HepG2 (cell line): ENCODE data around the gene HES1. TPM values are rescaled to one million over a fixed set of nuclear protein-coding genes. Genes with fewer than 3 reads are reported as not detected.

Experiments used
- ARNT ChIP-seq: fragments of 450-650 bp; IDR thresholded peaks from 2 replicates; pipeline ENCODE4 v1.6.1; 2017
- CEBPG ChIP-seq: IDR thresholded peaks from 2 replicates; pipeline ENCODE4 v1.6.1; 2016
- FOXC1 ChIP-seq: sonication (generic); formaldehyde crosslinking; IDR thresholded peaks from 2 replicates; pipeline ENCODE4 v1.8.0; 2022; ENCODE audit warnings: mild to moderate bottlenecking, missing genetic modification reagents, borderline replicate concordance
- KDM6A ChIP-seq: IDR thresholded peaks from 2 replicates; pipeline ENCODE4 v1.6.1; 2016; ENCODE audit warnings: low read depth
- NFATC3 ChIP-seq: sonication (generic); formaldehyde crosslinking; IDR thresholded peaks from 2 replicates; pipeline ENCODE4 v1.5.1; 2020; ENCODE audit warnings: mild to moderate bottlenecking, missing genetic modification reagents
- POLR2AphosphoS2 ChIP-seq: IDR thresholded peaks from 2 replicates; pipeline ENCODE4 v1.6.1; 2011; ENCODE audit warnings: low read depth, low read length, improper control_type of control experiment
- RAD21 ChIP-seq: fragments of 450-650 bp; formaldehyde crosslinking; IDR thresholded peaks from 2 replicates; pipeline ENCODE4 v1.5.0; 2020; ENCODE audit warnings: mild to moderate bottlenecking
- SMAD3 ChIP-seq: sonication (generic); formaldehyde crosslinking; IDR thresholded peaks from 2 replicates; pipeline ENCODE4 v1.4.0; 2020; ENCODE audit warnings: missing genetic modification reagents
- ZFP90 ChIP-seq: sonication (generic); formaldehyde crosslinking; IDR thresholded peaks from 2 replicates; pipeline ENCODE4 v1.8.0; 2022; ENCODE audit warnings: missing genetic modification reagents, mild to moderate bottlenecking, inconsistent platforms, borderline replicate concordance
- ZNF543 ChIP-seq: sonication (generic); formaldehyde crosslinking; IDR thresholded peaks from 2 replicates; pipeline ENCODE4 v1.4.0; 2020; ENCODE audit warnings: mild to moderate bottlenecking, missing genetic modification reagents
- ZNF550 ChIP-seq: sonication (generic); formaldehyde crosslinking; IDR thresholded peaks from 2 replicates; pipeline ENCODE4 v1.4.0; 2020; ENCODE audit warnings: mild to moderate bottlenecking, missing genetic modification reagents, borderline replicate concordance
- ZNF572 ChIP-seq: sonication (generic); formaldehyde crosslinking; IDR thresholded peaks from 2 replicates; pipeline ENCODE4 v1.5.1; 2020; ENCODE audit warnings: mild to moderate bottlenecking, missing genetic modification reagents
- ZNF607 ChIP-seq: sonication (generic); formaldehyde crosslinking; IDR thresholded peaks from 2 replicates; pipeline ENCODE4 v1.5.1; 2020; ENCODE audit warnings: missing genetic modification reagents, mild to moderate bottlenecking, borderline replicate concordance
- polyA plus RNA-seq, 8 experiments: library from polyadenylated mRNA; depleted of rRNA in 3 of 8; stranded (reverse) in 7 of 8; unstranded in 1 of 8; fragments of >200 nt; fragmentation: Illumina TruSeq in 4 of 8; extraction: Trizol in 4 of 8; gene quantifications; 2 replicates each; pipeline versions ENCODE4 v1.2.1 to v1.2.3, GENCODE V29; 2011 to 2016; ENCODE audit warnings: low read depth in 4 of 8, missing spikeins in 1 of 8, mixed read lengths in 1 of 8; ENCODE audit not compliant: insufficient read depth in 1 of 8
- total RNA-seq, 5 experiments: library from RNA; depleted of rRNA; stranded (reverse); fragments of >200 nt; fragmentation: Illumina TruSeq; extraction: Trizol; gene quantifications; 2 replicates each; pipeline ENCODE4 v1.2.3, GENCODE V29; 2016; ENCODE audit warnings: low read depth in 1 of 5
- TF ChIP-seq, protein P1 (sequence below): sonication (generic); formaldehyde crosslinking; IDR thresholded peaks from 2 replicates; pipeline ENCODE4 v1.4.0; 2020; ENCODE audit warnings: missing genetic modification reagents
- TF ChIP-seq, protein P2 (sequence below): sonication (generic); formaldehyde crosslinking; IDR thresholded peaks from 2 replicates; pipeline ENCODE4 v1.8.0; 2022; ENCODE audit warnings: missing genetic modification reagents, mild to moderate bottlenecking, borderline replicate concordance
- TF ChIP-seq, protein P3 (sequence below): IDR thresholded peaks from 2 replicates; pipeline ENCODE4 v1.6.1; 2018; ENCODE audit warnings: missing genetic modification reagents, mild to moderate bottlenecking, missing compliant biosample characterization
- TF ChIP-seq, protein P4 (sequence below): sonication (generic); formaldehyde crosslinking; conservative IDR thresholded peaks from 2 replicates; pipeline ENCODE4 v1.8.0; 2022; ENCODE audit warnings: missing genetic modification reagents
- TF ChIP-seq, protein P5 (sequence below): sonication (generic); formaldehyde crosslinking; IDR thresholded peaks from 2 replicates; pipeline ENCODE4 v1.4.0; 2020; ENCODE audit warnings: missing genetic modification reagents

The HES1 gene
- total and polyA plus RNA-seq, 2 of the 13 experiments (the other 11 are each of a cell fraction or from before 2014, with no cell fraction given) = 15.4 to 19.8 TPM

DNA sequence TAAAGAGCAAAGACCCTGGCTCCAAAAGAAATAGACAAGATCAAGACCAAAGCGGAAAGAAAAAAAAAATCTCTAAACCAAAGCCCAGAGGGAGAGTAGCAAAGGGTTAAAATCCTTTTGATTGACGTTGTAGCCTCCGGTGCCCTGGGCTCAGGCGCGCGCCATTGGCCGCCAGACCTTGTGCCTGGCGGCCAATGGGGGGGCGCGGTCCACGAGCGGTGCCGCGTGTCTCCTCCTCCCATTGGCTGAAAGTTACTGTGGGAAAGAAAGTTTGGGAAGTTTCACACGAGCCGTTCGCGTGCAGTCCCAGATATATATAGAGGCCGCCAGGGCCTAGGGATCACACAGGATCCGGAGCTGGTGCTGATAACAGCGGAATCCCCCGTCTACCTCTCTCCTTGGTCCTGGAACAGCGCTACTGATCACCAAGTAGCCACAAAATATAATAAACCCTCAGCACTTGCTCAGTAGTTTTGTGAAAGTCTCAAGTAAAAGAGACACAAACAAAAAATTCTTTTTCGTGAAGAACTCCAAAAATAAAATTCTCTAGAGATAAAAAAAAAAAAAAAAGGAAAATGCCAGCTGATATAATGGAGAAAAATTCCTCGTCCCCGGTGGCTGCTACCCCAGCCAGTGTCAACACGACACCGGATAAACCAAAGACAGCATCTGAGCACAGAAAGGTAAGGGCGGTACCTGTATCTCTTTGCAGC, at the start of gene HES1 (continued):
- TF ChIP-seq POLR2AphosphoS2 (no peak), SMAD3 (peak; percentile 67; the same call in 1 of the 2 replicates), RAD21 (no peak), ZNF550 (CRISPR knock-in tag) (no peak), ZNF572 (no peak), FOXC1 (CRISPR knock-in tag) (0 out of 2 replicates have a peak, but pooled peaks have one; percentile 28), ZNF543 (CRISPR knock-in tag) (0 out of 2 replicates have a peak, but pooled peaks have one; percentile 40), CEBPG (CRISPR knock-in tag) (no peak; the same call in 1 of the 2 replicates), NFATC3 (CRISPR knock-in tag) (no peak), ZFP90 (peak; percentile 59), ZNF607 (CRISPR knock-in tag) (peak; percentile 74; the same call in 1 of the 2 replicates), KDM6A (no peak), ARNT (no peak)
- TF ChIP-seq, protein P1, sequence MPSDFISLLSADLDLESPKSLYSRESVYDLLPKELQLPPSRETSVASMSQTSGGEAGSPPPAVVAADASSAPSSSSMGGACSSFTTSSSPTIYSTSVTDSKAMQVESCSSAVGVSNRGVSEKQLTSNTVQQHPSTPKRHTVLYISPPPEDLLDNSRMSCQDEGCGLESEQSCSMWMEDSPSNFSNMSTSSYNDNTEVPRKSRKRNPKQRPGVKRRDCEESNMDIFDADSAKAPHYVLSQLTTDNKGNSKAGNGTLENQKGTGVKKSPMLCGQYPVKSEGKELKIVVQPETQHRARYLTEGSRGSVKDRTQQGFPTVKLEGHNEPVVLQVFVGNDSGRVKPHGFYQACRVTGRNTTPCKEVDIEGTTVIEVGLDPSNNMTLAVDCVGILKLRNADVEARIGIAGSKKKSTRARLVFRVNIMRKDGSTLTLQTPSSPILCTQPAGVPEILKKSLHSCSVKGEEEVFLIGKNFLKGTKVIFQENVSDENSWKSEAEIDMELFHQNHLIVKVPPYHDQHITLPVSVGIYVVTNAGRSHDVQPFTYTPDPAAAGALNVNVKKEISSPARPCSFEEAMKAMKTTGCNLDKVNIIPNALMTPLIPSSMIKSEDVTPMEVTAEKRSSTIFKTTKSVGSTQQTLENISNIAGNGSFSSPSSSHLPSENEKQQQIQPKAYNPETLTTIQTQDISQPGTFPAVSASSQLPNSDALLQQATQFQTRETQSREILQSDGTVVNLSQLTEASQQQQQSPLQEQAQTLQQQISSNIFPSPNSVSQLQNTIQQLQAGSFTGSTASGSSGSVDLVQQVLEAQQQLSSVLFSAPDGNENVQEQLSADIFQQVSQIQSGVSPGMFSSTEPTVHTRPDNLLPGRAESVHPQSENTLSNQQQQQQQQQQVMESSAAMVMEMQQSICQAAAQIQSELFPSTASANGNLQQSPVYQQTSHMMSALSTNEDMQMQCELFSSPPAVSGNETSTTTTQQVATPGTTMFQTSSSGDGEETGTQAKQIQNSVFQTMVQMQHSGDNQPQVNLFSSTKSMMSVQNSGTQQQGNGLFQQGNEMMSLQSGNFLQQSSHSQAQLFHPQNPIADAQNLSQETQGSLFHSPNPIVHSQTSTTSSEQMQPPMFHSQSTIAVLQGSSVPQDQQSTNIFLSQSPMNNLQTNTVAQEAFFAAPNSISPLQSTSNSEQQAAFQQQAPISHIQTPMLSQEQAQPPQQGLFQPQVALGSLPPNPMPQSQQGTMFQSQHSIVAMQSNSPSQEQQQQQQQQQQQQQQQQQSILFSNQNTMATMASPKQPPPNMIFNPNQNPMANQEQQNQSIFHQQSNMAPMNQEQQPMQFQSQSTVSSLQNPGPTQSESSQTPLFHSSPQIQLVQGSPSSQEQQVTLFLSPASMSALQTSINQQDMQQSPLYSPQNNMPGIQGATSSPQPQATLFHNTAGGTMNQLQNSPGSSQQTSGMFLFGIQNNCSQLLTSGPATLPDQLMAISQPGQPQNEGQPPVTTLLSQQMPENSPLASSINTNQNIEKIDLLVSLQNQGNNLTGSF (CRISPR knock-in tag) = peak; percentile 86
- TF ChIP-seq, protein P2, sequence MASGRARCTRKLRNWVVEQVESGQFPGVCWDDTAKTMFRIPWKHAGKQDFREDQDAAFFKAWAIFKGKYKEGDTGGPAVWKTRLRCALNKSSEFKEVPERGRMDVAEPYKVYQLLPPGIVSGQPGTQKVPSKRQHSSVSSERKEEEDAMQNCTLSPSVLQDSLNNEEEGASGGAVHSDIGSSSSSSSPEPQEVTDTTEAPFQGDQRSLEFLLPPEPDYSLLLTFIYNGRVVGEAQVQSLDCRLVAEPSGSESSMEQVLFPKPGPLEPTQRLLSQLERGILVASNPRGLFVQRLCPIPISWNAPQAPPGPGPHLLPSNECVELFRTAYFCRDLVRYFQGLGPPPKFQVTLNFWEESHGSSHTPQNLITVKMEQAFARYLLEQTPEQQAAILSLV (CRISPR knock-in tag) = no peak
- TF ChIP-seq, protein P3, sequence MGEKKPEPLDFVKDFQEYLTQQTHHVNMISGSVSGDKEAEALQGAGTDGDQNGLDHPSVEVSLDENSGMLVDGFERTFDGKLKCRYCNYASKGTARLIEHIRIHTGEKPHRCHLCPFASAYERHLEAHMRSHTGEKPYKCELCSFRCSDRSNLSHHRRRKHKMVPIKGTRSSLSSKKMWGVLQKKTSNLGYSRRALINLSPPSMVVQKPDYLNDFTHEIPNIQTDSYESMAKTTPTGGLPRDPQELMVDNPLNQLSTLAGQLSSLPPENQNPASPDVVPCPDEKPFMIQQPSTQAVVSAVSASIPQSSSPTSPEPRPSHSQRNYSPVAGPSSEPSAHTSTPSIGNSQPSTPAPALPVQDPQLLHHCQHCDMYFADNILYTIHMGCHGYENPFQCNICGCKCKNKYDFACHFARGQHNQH (CRISPR knock-in tag) = peak; percentile 88
- TF ChIP-seq, protein P4, sequence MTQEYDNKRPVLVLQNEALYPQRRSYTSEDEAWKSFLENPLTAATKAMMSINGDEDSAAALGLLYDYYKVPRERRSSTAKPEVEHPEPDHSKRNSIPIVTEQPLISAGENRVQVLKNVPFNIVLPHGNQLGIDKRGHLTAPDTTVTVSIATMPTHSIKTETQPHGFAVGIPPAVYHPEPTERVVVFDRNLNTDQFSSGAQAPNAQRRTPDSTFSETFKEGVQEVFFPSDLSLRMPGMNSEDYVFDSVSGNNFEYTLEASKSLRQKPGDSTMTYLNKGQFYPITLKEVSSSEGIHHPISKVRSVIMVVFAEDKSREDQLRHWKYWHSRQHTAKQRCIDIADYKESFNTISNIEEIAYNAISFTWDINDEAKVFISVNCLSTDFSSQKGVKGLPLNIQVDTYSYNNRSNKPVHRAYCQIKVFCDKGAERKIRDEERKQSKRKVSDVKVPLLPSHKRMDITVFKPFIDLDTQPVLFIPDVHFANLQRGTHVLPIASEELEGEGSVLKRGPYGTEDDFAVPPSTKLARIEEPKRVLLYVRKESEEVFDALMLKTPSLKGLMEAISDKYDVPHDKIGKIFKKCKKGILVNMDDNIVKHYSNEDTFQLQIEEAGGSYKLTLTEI (CRISPR knock-in tag) = no peak
- TF ChIP-seq, protein P5, sequence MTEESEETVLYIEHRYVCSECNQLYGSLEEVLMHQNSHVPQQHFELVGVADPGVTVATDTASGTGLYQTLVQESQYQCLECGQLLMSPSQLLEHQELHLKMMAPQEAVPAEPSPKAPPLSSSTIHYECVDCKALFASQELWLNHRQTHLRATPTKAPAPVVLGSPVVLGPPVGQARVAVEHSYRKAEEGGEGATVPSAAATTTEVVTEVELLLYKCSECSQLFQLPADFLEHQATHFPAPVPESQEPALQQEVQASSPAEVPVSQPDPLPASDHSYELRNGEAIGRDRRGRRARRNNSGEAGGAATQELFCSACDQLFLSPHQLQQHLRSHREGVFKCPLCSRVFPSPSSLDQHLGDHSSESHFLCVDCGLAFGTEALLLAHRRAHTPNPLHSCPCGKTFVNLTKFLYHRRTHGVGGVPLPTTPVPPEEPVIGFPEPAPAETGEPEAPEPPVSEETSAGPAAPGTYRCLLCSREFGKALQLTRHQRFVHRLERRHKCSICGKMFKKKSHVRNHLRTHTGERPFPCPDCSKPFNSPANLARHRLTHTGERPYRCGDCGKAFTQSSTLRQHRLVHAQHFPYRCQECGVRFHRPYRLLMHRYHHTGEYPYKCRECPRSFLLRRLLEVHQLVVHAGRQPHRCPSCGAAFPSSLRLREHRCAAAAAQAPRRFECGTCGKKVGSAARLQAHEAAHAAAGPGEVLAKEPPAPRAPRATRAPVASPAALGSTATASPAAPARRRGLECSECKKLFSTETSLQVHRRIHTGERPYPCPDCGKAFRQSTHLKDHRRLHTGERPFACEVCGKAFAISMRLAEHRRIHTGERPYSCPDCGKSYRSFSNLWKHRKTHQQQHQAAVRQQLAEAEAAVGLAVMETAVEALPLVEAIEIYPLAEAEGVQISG (CRISPR knock-in tag) = peak; percentile 75
